HG03342 (cell line): ENCODE results near the gene HDHD5.
A peak's percentile ranks its signal among the peaks of the same experiment; 100 is the strongest.

Experiments used
- ATAC-seq: cut with Tn5 transposase; IDR thresholded peaks from one replicate; pipeline ENCODE4 v1.9.1; 2021; ENCODE audit warnings: mild to moderate bottlenecking, moderate library complexity; ENCODE audit not compliant: unreplicated experiment

HDHD5 gene

GRCh38 chr22:17158568-17159503 is at the start of gene HDHD5:
TSS of gene HDHD5 (minus strand) at chr22:17159277. CDS start at chr22:17159251, 26 bp downstream.
- ATAC-seq = peak; percentile 69

DNA sequence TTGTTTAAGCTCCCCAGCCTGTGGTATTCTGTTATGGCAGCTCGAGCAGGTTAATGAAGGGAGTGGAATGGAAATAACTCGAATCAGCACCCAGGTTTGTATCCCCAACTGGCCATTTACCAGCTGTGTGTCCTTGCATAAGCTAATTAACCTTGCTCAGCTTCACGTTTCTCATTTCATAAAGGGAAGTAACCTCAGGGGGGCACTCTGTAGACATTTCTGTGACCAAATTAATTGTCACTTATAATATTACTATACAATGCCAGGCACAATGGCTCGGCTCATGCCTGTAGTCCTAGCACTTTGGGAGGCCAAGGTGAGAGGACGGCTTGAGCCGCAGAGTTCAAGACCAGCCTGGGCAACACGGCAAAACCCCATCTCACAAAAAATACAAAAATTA is 46.4 kb upstream of the HDHD5 start:
- ATAC-seq = no peak

- ATAC-seq = no peak
Observed at GRCh38 chr22:17201285-17201945, 42.3 kb upstream of the HDHD5 start.

GRCh38 chr22:17199003-17199731 is 40.1 kb upstream of the HDHD5 start:
- ATAC-seq = no peak

DNA sequence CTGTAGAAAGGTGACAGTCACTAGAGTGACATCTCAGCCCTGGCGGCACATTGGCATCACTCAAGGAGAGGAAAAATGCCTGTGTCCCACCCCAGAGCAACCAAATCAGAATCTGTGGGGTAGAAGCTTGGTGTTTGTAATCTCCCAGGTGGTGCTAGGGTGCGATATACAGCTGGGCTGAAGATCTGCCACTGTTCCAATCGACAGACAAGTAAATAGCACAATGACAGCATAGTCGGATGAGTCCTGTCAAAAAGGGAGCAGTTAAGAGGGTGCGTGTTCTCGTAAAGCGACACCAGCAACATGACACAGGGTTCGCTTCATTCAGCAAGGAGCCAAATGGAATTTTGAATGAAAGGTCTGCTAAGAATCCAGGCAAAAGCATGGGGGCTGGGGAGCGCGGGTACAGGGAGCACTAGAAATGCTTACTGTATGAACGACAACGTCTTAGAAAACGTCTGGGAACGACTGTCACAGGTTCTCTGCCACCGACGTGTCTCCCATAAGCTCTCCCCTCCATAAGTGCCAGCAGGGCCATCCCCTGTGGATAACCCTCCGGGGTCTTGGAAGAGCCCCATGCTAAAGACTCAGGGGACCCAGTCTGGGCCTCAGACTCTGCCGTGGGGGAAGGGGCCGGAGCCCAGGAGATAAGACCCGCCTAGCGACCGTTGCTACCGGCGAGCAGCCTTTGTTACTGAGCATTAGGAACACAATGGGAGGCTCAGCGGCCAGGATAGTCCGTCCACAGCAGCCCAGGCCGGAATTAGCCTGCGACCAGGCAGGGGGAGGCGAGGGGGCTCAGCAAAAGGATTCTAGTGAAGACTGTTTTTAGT is 39.3 kb upstream of the HDHD5 start:
- ATAC-seq = no peak

DNA sequence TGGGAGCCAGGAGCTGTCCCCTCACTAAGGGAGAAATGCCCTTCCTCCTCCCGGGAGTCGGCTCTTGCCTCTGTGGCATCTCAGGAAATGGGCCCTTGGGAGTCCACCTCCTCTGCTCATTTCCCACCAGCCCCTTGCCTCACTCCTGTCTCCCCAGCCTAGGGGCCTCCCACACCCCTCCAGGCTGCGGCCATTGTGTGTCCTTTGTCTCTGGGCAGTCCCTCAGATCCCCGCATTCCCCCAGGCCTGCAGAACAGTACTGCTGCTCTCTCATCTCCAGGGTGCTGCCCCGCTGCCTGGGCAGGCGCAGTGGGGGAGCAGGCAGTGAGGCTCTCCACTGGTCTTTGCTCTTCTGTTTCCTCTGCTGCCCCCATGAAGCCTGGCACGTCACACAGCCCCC is 35.1 kb upstream of the HDHD5 start:
- ATAC-seq = no peak

- no peak for ATAC-seq
Observed at GRCh38 chr22:17192186-17192585, 33.1 kb upstream of the HDHD5 start.

- no peak for ATAC-seq
Observed at GRCh38 chr22:17191163-17191784, 32.2 kb upstream of the HDHD5 start.

DNA sequence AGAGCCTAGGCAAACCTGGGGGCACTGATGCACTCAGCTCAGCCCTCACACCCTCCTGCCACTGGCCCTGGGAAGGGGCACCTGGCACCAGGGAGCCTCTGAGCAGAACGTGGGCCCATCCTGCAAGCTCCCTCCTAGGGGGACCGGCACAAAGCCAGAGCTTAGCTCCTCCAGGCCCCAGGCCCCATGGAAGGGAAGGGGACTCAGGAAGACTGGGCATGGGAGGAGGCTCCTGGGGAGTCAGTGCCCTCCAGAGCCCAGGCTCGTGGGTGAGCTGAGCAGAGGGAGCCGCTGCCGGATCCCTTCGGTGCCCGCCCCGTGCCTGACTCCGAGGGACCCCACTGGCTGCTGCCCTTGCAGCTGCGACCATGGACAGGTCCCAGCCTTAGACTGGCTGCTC is 31.6 kb upstream of the HDHD5 start:
- ATAC-seq = no peak

- no peak for ATAC-seq
Observed at GRCh38 chr22:17176715-17177114, 17.6 kb upstream of the HDHD5 start.

GRCh38 chr22:17172029-17172833 is 13.2 kb upstream of the HDHD5 start:
- no peak for ATAC-seq

- ATAC-seq = peak; percentile 87
Observed at GRCh38 chr22:17171153-17172028, 12.3 kb upstream of the HDHD5 start.

GRCh38 chr22:17167486-17167885 is 8.4 kb upstream of the HDHD5 start:
- no peak for ATAC-seq

- no peak for ATAC-seq
Observed at GRCh38 chr22:17164392-17165024, 5.4 kb upstream of the HDHD5 start.

GRCh38 chr22:17162731-17163130 is 3.7 kb upstream of the HDHD5 start:
- no peak for ATAC-seq

DNA sequence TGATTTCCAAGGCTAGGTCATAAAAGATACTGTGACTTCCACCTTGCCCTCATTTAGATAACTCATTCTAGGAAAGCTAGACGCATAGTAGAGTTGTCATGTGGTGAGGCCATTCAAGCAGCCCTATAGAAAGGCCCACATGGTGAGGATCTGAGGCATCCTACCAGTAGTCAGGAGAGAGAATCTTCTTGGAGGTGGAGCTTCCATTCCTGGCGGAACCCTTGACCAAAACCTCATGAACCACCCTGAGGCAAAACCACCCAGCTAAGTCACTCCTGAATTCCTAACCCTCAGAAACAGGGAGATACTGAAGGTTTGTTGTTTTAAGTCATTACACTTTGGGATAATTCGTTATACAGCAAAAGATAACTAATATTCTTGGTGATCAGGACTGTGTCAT is 2.9 kb upstream of the HDHD5 start:
- ATAC-seq = no peak

GRCh38 chr22:17159504-17159951 is 451 bp upstream of the HDHD5 start:
- peak; percentile 33 for ATAC-seq

- ATAC-seq = no peak
Observed at GRCh38 chr22:17158176-17158567, 905 bp downstream of the HDHD5 start.
